Endothelial cell of umbilical vein (primary cell): ENCODE data around the gene EIF2A. TPM values are rescaled to one million over a fixed set of nuclear protein-coding genes. Genes with fewer than 3 reads are reported as not detected.

Source experiments
- BruUV-seq: library from RNA; stranded (reverse); fragments of 400-500 nt; replicated peaks from 2 replicates; lab custom pipeline; 2021; lab: Mats Ljungman, UMichigan
- CTCF ChIA-PET: fragments of 300-600, 350-600 bp; sonication (Branson Sonifier 250); formaldehyde crosslinking; loops from one replicate; lab custom pipeline; 2021; ENCODE audit warnings: antibody characterized with exemption, inconsistent platforms; lab: Charles Lee
- POLR2A ChIA-PET: fragments of 300-600, 350-600 bp; sonication (Branson Sonifier 250); formaldehyde crosslinking; loops from one replicate; lab custom pipeline; 2021; ENCODE audit warnings: antibody characterized with exemption, inconsistent platforms; lab: Charles Lee
- DNase-seq: peaks from one replicate; pipeline ENCODE4 v3.0.0-alpha.2; 2011; ENCODE audit warnings: low read depth, low spot score
- FAIRE-seq: peaks from 2 replicates; lab custom pipeline; 2011; peaks lifted over from hg19 to GRCh38; lab: Jason Lieb, UNC
- H2AFZ ChIP-seq: 2 replicates; pipeline ENCODE4 v1.6.0; 2012; ENCODE audit warnings: low read depth, low read length, control low read depth, inconsistent platforms
- H3K27ac ChIP-seq: 2 replicates; pipeline ENCODE4 v1.5.1; 2011; ENCODE audit warnings: low read depth, mild to moderate bottlenecking, control low read depth, low read length, moderate library complexity; ENCODE audit not compliant: insufficient read depth
- H3K27me3 ChIP-seq, 2 experiments: 2 replicates each; pipeline versions ENCODE4 v1.6.0 to v1.6.1; 2011; ENCODE audit warnings: low read length in 2 of 2, mixed read lengths in 1 of 2; ENCODE audit not compliant: control insufficient read depth in 2 of 2, insufficient read depth in 2 of 2
- H3K36me3 ChIP-seq, 2 experiments: 2 replicates in 1 of 2; 3 replicates in 1 of 2; pipeline ENCODE4 v1.5.1; 2011; ENCODE audit warnings: low read length in 2 of 2, mild to moderate bottlenecking in 1 of 2, moderate library complexity in 1 of 2; ENCODE audit not compliant: control insufficient read depth in 2 of 2, insufficient read depth in 2 of 2; ENCODE audit errors: extremely low read depth in 1 of 2
- H3K4me1 ChIP-seq: 3 replicates; pipeline ENCODE4 v1.5.1; 2011; ENCODE audit warnings: mild to moderate bottlenecking, low read length; ENCODE audit not compliant: control insufficient read depth, insufficient read depth; ENCODE audit errors: extremely low read depth
- H3K4me2 ChIP-seq: 2 replicates; pipeline ENCODE4 v1.6.1; 2011; ENCODE audit warnings: low read length, control low read depth, mixed read lengths; ENCODE audit not compliant: insufficient read depth
- H3K4me3 ChIP-seq, 3 experiments: fragments of 200-600 bp in 1 of 3; sonication (generic), shearing (Covaris generic) in 1 of 3; replicated peaks in 1 of 3; 2 replicates each; pipeline ENCODE4 v1.5.1; 2011 to 2016; ENCODE audit warnings: control low read depth in 3 of 3, low read length in 3 of 3, mild to moderate bottlenecking in 2 of 3, inconsistent platforms in 1 of 3, low read depth in 1 of 3, moderate library complexity in 1 of 3; ENCODE audit not compliant: insufficient read depth in 1 of 3
- H3K79me2 ChIP-seq: 2 replicates; pipeline ENCODE4 v1.6.0; 2012; ENCODE audit warnings: low read length, inconsistent platforms; ENCODE audit not compliant: control insufficient read depth, insufficient read depth
- H3K9ac ChIP-seq: replicated peaks from 2 replicates; pipeline ENCODE3; 2011; ENCODE audit warnings: low read length, control low read depth; ENCODE audit not compliant: insufficient read depth; ENCODE audit errors: extremely low read depth
- H3K9me1 ChIP-seq: replicated peaks from 3 replicates; pipeline ENCODE4 v1.6.0; 2011; ENCODE audit warnings: mild to moderate bottlenecking, low read length; ENCODE audit not compliant: control insufficient read depth, insufficient read depth; ENCODE audit errors: extremely low read depth
- H3K9me3 ChIP-seq: replicated peaks from 2 replicates; pipeline ENCODE4 v1.5.1; 2012; ENCODE audit warnings: low read length, inconsistent platforms; ENCODE audit not compliant: control insufficient read depth, insufficient read depth
- H4K20me1 ChIP-seq: replicated peaks from 2 replicates; pipeline ENCODE3; 2011; ENCODE audit warnings: mild to moderate bottlenecking, low read length; ENCODE audit not compliant: control insufficient read depth, insufficient read depth; ENCODE audit errors: extremely low read depth
- CTCF ChIP-seq, 2 donors: IDR thresholded peaks; 1 replicate in 1 of 2; 2 replicates in 1 of 2; pipeline ENCODE4 v1.5.1; 2011; ENCODE audit warnings: low read length in 2 of 2, mild to moderate bottlenecking in 2 of 2, moderate library complexity in 2 of 2, control low read depth in 1 of 2, inconsistent platforms in 1 of 2, low read depth in 1 of 2; ENCODE audit not compliant: insufficient read depth in 1 of 2; ENCODE audit errors: extremely low read depth in 1 of 2
- EZH2 ChIP-seq: IDR thresholded peaks from 2 replicates; pipeline ENCODE4 v1.6.1; 2012; ENCODE audit warnings: borderline replicate concordance, low read depth, mild to moderate bottlenecking, moderate library complexity, low read length, inconsistent platforms; ENCODE audit not compliant: severe bottlenecking
- FOS ChIP-seq: IDR thresholded peaks from 2 replicates; pipeline ENCODE4 v1.6.1; 2011; ENCODE audit warnings: mild to moderate bottlenecking, low read length, moderate library complexity, borderline replicate concordance; ENCODE audit not compliant: insufficient read depth
- GATA2 ChIP-seq: IDR thresholded peaks from 2 replicates; pipeline ENCODE4 v1.7.0; 2011; ENCODE audit warnings: low read depth, mild to moderate bottlenecking, moderate library complexity, mixed read lengths, low read length; ENCODE audit not compliant: insufficient read length, insufficient read depth
- JUN ChIP-seq: IDR thresholded peaks from 2 replicates; pipeline ENCODE4 v1.6.1; 2011; ENCODE audit warnings: borderline replicate concordance, low read depth; ENCODE audit not compliant: insufficient read length, insufficient read depth
- MAX ChIP-seq: IDR thresholded peaks from 2 replicates; pipeline ENCODE4 v1.6.1; 2011; ENCODE audit not compliant: insufficient read depth, insufficient read length
- MYC ChIP-seq: IDR thresholded peaks from one replicate; pipeline ENCODE4 v1.6.1; 2011; ENCODE audit warnings: mild to moderate bottlenecking, low read depth, low read length
- POLR2A ChIP-seq: IDR thresholded peaks from 2 replicates; pipeline ENCODE4 v1.6.1; 2012; ENCODE audit warnings: low read depth, mild to moderate bottlenecking, control low read depth, low read length
- POLR2AphosphoS5 ChIP-seq: IDR thresholded peaks from 2 replicates; pipeline ENCODE4 v1.6.1; 2012; ENCODE audit warnings: low read depth, mild to moderate bottlenecking, control low read depth, low read length, moderate library complexity; ENCODE audit not compliant: insufficient read depth
- dilution Hi-C: fragments of 300-500 bp; cut with MboI; formaldehyde crosslinking; loops from one replicate; pipeline ENCODE4 v1.15.0; 2019; ENCODE audit warnings: low sequenced_read_pairs; ENCODE audit not compliant: extremely low pct_ligation_motif_present
- intact Hi-C: fragments of 100-400 bp; cut with micrococcal nuclease; formaldehyde crosslinking; loops from one replicate; pipeline ENCODE4 v1.10.0; 2022
- polyA plus RNA-seq, 4 experiments: library from polyadenylated mRNA; depleted of rRNA in 3 of 4; stranded (reverse) in 3 of 4; unstranded in 1 of 4; fragments of >200 nt; gene quantifications; 2 replicates each; pipeline versions ENCODE4 v1.2.1 to v1.2.3, GENCODE V29; 2011 to 2012; ENCODE audit warnings: missing spikeins in 1 of 4
- total RNA-seq: library from RNA; stranded (reverse); gene quantifications from 2 replicates; pipeline ENCODE4 v1.2.3, GENCODE V29; 2021

EIF2A gene
- total and polyA plus RNA-seq, 2 donors (not counting 3 experiments of a cell fraction or from before 2014, with no cell fraction given) = 85.2 to 97.6 TPM

DNA sequence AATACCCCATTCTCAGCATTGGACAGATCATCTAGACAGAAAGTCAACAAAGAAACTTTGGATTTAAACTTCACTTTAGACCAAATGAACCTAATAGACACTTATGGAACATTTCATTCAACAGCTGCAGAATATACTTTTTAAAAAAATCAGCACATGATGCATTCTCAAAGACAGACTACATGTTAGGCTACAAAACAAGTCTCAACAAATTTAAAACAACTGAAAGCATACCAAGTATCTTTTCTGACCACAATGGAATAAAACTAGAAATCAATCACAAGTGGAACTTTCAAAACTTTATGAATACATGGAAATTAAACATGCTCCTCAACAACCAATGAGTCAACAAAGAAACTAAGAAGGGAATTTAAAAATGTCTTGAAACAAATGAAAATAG is 38.2 kb upstream of the EIF2A start:
- FAIRE-seq = no peak
- Histone ChIP-seq H3K4me1 (peaks cover 20% of the 10 kb centered on the region), H3K36me3 (no peaks in the 10 kb centered on the region), H2AFZ (no peak overlapping the region), H3K4me2 (no peak overlapping the region), H3K4me3 (no peak overlapping the region), H3K79me2 (no peaks in the 10 kb centered on the region), H3K9ac (no peak overlapping the region), H3K9me3 (no peaks in the 10 kb centered on the region), H3K27me3 (no peaks in the 10 kb centered on the region), H3K27ac (no peak overlapping the region), H3K9me1 (no peaks in the 10 kb centered on the region), H4K20me1 (no peaks in the 10 kb centered on the region)
- no peak for DNase-seq
- dilution Hi-C loops (no loop called here), intact Hi-C loops (no loop called here)
- CTCF ChIA-PET = no interaction called here
- no peak for TF ChIP-seq GATA2
- TF ChIP-seq FOS = no peak
- no TSS peak for BruUV-seq
- POLR2A ChIA-PET = no interaction called here

DNA sequence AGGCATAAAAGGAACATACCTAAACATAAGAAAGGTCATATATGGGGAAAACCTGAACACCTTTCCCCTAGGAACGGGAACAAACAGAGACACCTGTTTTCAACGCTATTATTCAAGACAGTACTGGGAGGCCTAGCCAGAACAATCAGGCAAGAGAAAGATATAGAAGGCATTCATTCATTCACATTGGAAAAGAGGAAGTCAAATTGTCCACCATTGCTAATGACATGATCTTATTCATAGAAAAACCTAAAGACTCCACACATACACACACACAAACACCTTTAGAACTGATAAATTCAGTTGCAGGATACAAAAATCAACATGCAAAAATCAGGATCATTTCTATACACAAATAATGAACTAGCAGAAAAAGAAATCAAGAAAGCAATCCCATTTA is 36.8 kb upstream of the EIF2A start:
- TF ChIP-seq POLR2A = no peak
- TF ChIP-seq GATA2 = no peak
- TF ChIP-seq MAX = no peak
- TF ChIP-seq FOS = no peak
- no peak for TF ChIP-seq JUN
- no peak for TF ChIP-seq CTCF (IDR thresholded peaks at IDR 0.05; ENCODE audit: extremely low read depth in 1 of 2, insufficient read depth in 1 of 2, low read depth in 1 of 2, low read length in 2 of 2)
- TF ChIP-seq MYC = no peak
- no peak for TF ChIP-seq EZH2
- no peak for TF ChIP-seq POLR2AphosphoS5
- intact Hi-C loops = no loop called here

More for the DNA sequence above, 36.8 kb upstream of the EIF2A start:
- FAIRE-seq (no peak), DNase-seq (no peak)
- no peak overlapping the region for H3K4me3 ChIP-seq
- ChIA-PET CTCF (no interaction called here), POLR2A (no interaction called here)
- H3K27me3 ChIP-seq = no peaks in the 10 kb centered on the region
- no peaks in the 10 kb centered on the region for H3K79me2 ChIP-seq
- peaks cover 13% of the 10 kb centered on the region for H3K4me1 ChIP-seq
- H3K4me2 ChIP-seq = no peak overlapping the region
- no peak overlapping the region for H3K9ac ChIP-seq
- H2AFZ ChIP-seq = no peak overlapping the region
- H3K9me3 ChIP-seq = no peaks in the 10 kb centered on the region
- dilution Hi-C loops = no loop called here
- no peak overlapping the region for H3K27ac ChIP-seq
- no TSS peak for BruUV-seq
- H3K9me1 ChIP-seq = no peaks in the 10 kb centered on the region
- H4K20me1 ChIP-seq = no peaks in the 10 kb centered on the region
- no peaks in the 10 kb centered on the region for H3K36me3 ChIP-seq
